B cell (primary cell): ENCODE measurements around the gene SYNPR. TPM values are rescaled to one million over a fixed set of nuclear protein-coding genes. Genes with fewer than 3 reads are reported as not detected.

Source experiments
- ATAC-seq: fragments of 200-7000 bp; cut with Tn5 transposase; one replicate; pipeline ENCODE4 v1.10.0; 2021; ENCODE audit warnings: low read depth, mild to moderate bottlenecking, moderate number of reproducible peaks, moderate library complexity
- CTCF ChIA-PET: fragments of 350-600 bp; sonication (Branson Sonifier 250); formaldehyde crosslinking; loops from one replicate; lab custom pipeline; 2021; ENCODE audit warnings: antibody characterized with exemption, inconsistent platforms; lab: Charles Lee
- POLR2A ChIA-PET: fragments of 350-600 bp; sonication (Branson Sonifier 250); formaldehyde crosslinking; loops from one replicate; lab custom pipeline; 2021; ENCODE audit warnings: antibody characterized with exemption; lab: Charles Lee
- DNase-seq: peaks from one replicate; pipeline ENCODE4 v3.0.0; 2013
- H2AFZ ChIP-seq: 2 replicates; pipeline ENCODE4 v1.6.1; 2012; ENCODE audit warnings: mild to moderate bottlenecking, low read depth, low read length; ENCODE audit not compliant: insufficient read depth, poor library complexity, severe bottlenecking
- H3K27ac ChIP-seq, 2 donors: 1 replicate in 1 of 2; 2 replicates in 1 of 2; pipeline ENCODE4 v1.5.1; 2012 to 2013; ENCODE audit warnings: low read length in 2 of 2, mild to moderate bottlenecking in 2 of 2, moderate library complexity in 1 of 2
- H3K27me3 ChIP-seq, 4 experiments: fragments of 200-600 bp in 1 of 4; sonication (generic) in 1 of 4; replicated peaks in 1 of 4; 1 replicate in 2 of 4; 2 replicates in 2 of 4; pipeline versions ENCODE4 v1.6.1 to v1.7.0; 2013 to 2016; ENCODE audit warnings: low read length in 3 of 4, mild to moderate bottlenecking in 2 of 4, mixed read lengths in 1 of 4, moderate library complexity in 1 of 4; ENCODE audit not compliant: insufficient read depth in 4 of 4, control insufficient read depth in 3 of 4; ENCODE audit errors: control extremely low read depth in 1 of 4
- H3K36me3 ChIP-seq, 2 experiments: replicated peaks in 1 of 2; 1 replicate in 1 of 2; 2 replicates in 1 of 2; pipeline versions ENCODE4 v1.6.1 to v1.7.1; 2013; ENCODE audit warnings: low read length in 1 of 2; ENCODE audit not compliant: insufficient read depth in 2 of 2, control insufficient read depth in 1 of 2; ENCODE audit errors: control extremely low read depth in 1 of 2, extremely low read depth in 1 of 2
- H3K4me1 ChIP-seq, 2 donors: fragments of 200-600 bp in 1 of 2; sonication (generic) in 1 of 2; 1 replicate in 1 of 2; 2 replicates in 1 of 2; pipeline versions ENCODE4 v1.5.1 to v1.6.1; 2013 to 2017; ENCODE audit warnings: low read length in 2 of 2; ENCODE audit not compliant: control insufficient read depth in 2 of 2, insufficient read depth in 2 of 2
- H3K4me2 ChIP-seq: replicated peaks from 2 replicates; pipeline ENCODE3; 2012; ENCODE audit warnings: mild to moderate bottlenecking, low read depth, low read length; ENCODE audit not compliant: poor library complexity, severe bottlenecking
- H3K4me3 ChIP-seq, 5 experiments: fragments of 200-600 bp in 1 of 5; sonication (generic) in 1 of 5; 1 replicate in 3 of 5; 2 replicates in 2 of 5; pipeline versions ENCODE4 v1.5.1 to v1.7.0; 2011 to 2016; ENCODE audit warnings: low read length in 4 of 5, mild to moderate bottlenecking in 4 of 5, low read depth in 2 of 5, control low read depth in 1 of 5, moderate library complexity in 1 of 5; ENCODE audit not compliant: insufficient read depth in 1 of 5; ENCODE audit errors: control extremely low read depth in 1 of 5, extremely low read depth in 1 of 5
- H3K79me2 ChIP-seq: fragments of 200-600 bp; sonication (generic); one replicate; pipeline ENCODE4 v1.6.0; 2016; ENCODE audit warnings: low read length; ENCODE audit not compliant: control insufficient read depth, insufficient read depth
- H3K9ac ChIP-seq: fragments of 200-600 bp; sonication (generic); 2 replicates; pipeline ENCODE4 v1.6.1; 2017; ENCODE audit warnings: mild to moderate bottlenecking, low read length, moderate library complexity
- H3K9me3 ChIP-seq, 3 donors: one replicate each; pipeline versions ENCODE4 v1.6.1 to v1.7.1; 2013; ENCODE audit warnings: low read length in 2 of 3; ENCODE audit not compliant: control insufficient read depth in 2 of 3, insufficient read depth in 1 of 3; ENCODE audit errors: control extremely low read depth in 1 of 3
- H4K20me1 ChIP-seq: 2 replicates; pipeline ENCODE4 v1.6.0; 2012; ENCODE audit warnings: mild to moderate bottlenecking, low read length; ENCODE audit not compliant: insufficient read depth, control insufficient read depth, poor library complexity, severe bottlenecking
- H3K27ac Mint-ChIP-seq: one replicate; pipeline ENCODE4 v1.8.0; 2021; ENCODE audit warnings: mixed read lengths
- H3K27me3 Mint-ChIP-seq: one replicate; pipeline ENCODE4 v1.8.0; 2021; ENCODE audit warnings: mixed read lengths
- H3K4me1 Mint-ChIP-seq: one replicate; pipeline ENCODE4 v1.8.0; 2021; ENCODE audit warnings: mixed read lengths
- H3K4me3 Mint-ChIP-seq: one replicate; pipeline ENCODE4 v1.8.0; 2021; ENCODE audit warnings: mixed read lengths
- H3K9me3 Mint-ChIP-seq: one replicate; pipeline ENCODE4 v1.8.0; 2022; ENCODE audit warnings: mixed read lengths; ENCODE audit not compliant: insufficient read depth
- CTCF ChIP-seq: fragments of 200-600 bp; IDR thresholded peaks from one replicate; pipeline ENCODE4 v1.8.0; 2022; ENCODE audit warnings: antibody characterized with exemption, mild to moderate bottlenecking
- EZH2 ChIP-seq: IDR thresholded peaks from 2 replicates; pipeline ENCODE4 v1.6.1; 2012; ENCODE audit warnings: borderline replicate concordance, low read depth, mild to moderate bottlenecking, moderate library complexity, low read length; ENCODE audit not compliant: insufficient read depth, poor library complexity, severe bottlenecking
- WGBS: methylation state at CpG from one replicate; pipeline ENCODE4 v1.1.5; 2013; ENCODE audit warnings: missing lambda C conversion rate; ENCODE audit not compliant: insufficient coverage; 5-methylcytosine and 5-hydroxymethylcytosine counted together
- intact Hi-C: fragments of 100-400 bp; cut with micrococcal nuclease; formaldehyde crosslinking; loops from one replicate; pipeline ENCODE4 v1.10.0; 2022
- polyA plus RNA-seq: library from polyadenylated mRNA; depleted of rRNA; stranded (reverse); fragments of >200 nt; gene quantifications from 2 replicates; pipeline ENCODE4 v1.2.3, GENCODE V29; 2012
- total RNA-seq, 2 donors: library from RNA; stranded (reverse); fragments of 120-200 nt in 1 of 2; gene quantifications; 1 replicate in 1 of 2; 2 replicates in 1 of 2; pipeline versions ENCODE4 v1.2.3 to v1.2.4, GENCODE V29; 2013 to 2022

The SYNPR gene
- total and polyA plus RNA-seq, 2 donors (not counting 1 experiment from before 2014, with no cell fraction given), result not detected

DNA sequence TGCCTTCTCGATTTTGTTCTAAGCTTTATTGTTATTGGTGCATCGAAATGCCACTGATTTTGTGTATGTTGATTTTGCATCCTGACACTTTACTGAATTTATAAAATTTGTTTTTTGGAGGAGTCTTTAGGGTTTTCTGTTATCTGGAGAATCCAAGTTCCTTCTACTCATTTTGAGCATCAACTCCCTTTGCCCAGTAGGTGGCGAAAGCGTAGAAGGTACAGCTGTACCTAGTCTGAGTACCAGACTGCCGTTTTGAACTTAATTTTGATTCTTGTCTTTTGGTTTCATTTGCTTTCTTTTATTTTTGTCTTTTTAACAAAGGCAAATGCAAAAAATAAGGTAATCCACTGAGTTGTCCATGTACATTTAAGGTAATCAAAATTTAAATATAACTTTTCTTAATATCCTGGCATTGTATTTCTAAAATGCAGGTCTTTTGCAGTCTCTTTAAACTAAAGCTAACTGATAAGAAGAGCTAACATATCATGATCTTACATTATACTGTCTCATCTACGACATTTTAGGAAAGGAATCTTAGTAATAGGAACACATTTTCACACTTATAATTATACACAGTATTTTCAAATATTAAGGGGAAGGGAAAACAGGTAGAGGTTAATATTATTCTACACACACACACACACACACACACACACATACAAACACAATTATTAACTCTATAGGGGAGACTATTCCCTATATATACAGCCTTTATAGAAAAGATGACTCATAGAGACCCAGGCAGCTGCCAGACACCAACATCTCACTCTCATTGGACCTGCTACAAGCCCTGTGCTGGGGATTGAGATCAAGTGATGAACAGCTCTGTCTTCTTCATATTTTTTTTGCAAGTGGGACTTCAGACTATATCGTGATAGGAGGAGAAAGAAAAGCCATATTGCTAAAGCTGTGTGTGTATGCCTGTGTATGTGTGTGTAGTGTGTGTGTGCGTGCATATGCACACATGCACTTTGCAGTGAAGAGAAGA is 71.8 kb downstream of the SYNPR start:
- Mint-ChIP-seq H3K9me3 (no peaks in the 10 kb centered on the region), H3K27ac (no peak overlapping the region), H3K27me3 (peaks cover 19% of the 10 kb centered on the region), H3K4me3 (no peak overlapping the region), H3K4me1 (no peaks in the 10 kb centered on the region)
- Histone ChIP-seq H2AFZ (no peak overlapping the region), H3K27me3 (no peaks in the 10 kb centered on the region), H3K4me3 (no peak overlapping the region), H3K9me3 (no peaks in the 10 kb centered on the region), H3K27ac (no peak overlapping the region), H4K20me1 (no peaks in the 10 kb centered on the region), H3K79me2 (no peaks in the 10 kb centered on the region), H3K36me3 (no peaks in the 10 kb centered on the region), H3K4me1 (no peaks in the 10 kb centered on the region), H3K4me2 (no peak overlapping the region), H3K9ac (no peak overlapping the region)
- WGBS, result 50% methylated on average over 4 of the region's 8 CpGs
- intact Hi-C loops, result no loop called here
- DNase-seq (peak; percentile 19), ATAC-seq (no peak)
- ChIA-PET CTCF (interaction anchor here (0.5 to 1.9 kb wide), 4 partner anchors 468 to 695 kb away, joined by 4 to 5 read pairs (median 4); partner anchors contain the start of genes C3orf49 and PSMD6), POLR2A (no interaction called here)
- no peak for TF ChIP-seq EZH2
- peak; percentile 65 for TF ChIP-seq CTCF
